OCI-LY1 (cell line): Measurements from ENCODE around the gene GRK5.

Source experiments
- EZH2 ChIP-seq: fragments of 200-600 bp; sonication (generic), shearing (Covaris generic); IDR thresholded peaks from 2 replicates; pipeline ENCODE4 v1.8.0; 2017; ENCODE audit warnings: borderline replicate concordance, mixed run types, mild to moderate bottlenecking, antibody characterized with exemption, low read length, moderate library complexity, mixed read lengths
- TF ChIP-seq, protein P1 (sequence below): fragments of 200-600 bp; sonication (generic), shearing (Covaris generic); IDR thresholded peaks from 2 replicates; pipeline ENCODE4 v1.5.1; 2017; ENCODE audit warnings: mild to moderate bottlenecking, antibody characterized with exemption, low read length, moderate library complexity, mixed read lengths

DNA sequence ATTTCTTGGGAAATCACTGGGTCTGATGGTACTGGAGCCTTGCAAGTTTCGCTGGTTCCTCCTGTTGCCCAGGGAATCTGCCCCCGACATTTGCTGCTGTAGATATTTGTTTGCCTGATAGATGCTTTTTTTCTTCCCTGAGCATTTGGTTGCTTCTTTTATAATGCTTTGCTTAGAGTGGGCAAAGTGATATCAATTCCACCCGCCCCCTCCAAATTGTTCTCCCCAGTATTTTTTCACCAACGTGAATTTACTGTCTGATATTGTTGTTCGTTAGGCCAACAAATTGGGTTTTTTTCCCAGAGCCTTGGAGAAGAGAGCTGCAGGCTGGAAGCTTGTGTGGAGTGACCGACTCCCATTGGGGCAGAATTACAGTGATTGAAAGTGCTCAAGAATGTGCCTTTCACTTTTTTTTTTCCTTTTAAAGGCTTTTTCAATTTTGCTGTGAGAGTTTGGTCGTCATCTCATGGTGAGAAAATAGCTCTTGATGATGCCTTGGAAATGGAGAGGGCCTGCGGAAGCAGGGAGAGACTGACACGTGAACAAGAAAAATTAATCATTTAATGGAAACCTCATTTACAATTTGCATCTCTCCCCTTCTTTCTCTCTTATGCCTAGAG, 2.5 kb downstream of the GRK5 start:
- TF ChIP-seq, protein P1, sequence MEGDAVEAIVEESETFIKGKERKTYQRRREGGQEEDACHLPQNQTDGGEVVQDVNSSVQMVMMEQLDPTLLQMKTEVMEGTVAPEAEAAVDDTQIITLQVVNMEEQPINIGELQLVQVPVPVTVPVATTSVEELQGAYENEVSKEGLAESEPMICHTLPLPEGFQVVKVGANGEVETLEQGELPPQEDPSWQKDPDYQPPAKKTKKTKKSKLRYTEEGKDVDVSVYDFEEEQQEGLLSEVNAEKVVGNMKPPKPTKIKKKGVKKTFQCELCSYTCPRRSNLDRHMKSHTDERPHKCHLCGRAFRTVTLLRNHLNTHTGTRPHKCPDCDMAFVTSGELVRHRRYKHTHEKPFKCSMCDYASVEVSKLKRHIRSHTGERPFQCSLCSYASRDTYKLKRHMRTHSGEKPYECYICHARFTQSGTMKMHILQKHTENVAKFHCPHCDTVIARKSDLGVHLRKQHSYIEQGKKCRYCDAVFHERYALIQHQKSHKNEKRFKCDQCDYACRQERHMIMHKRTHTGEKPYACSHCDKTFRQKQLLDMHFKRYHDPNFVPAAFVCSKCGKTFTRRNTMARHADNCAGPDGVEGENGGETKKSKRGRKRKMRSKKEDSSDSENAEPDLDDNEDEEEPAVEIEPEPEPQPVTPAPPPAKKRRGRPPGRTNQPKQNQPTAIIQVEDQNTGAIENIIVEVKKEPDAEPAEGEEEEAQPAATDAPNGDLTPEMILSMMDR: no peak
- no peak for TF ChIP-seq EZH2
